ENCODE measurements around the gene ARVCF. TPM values are rescaled to one million over a fixed set of nuclear protein-coding genes. Genes with fewer than 3 reads are reported as not detected.
A peak's percentile ranks its signal among the peaks of the same experiment; 100 is the strongest.

The ARVCF gene
- total RNA-seq, 2 experiments from 2014 or later = 0.50 to 0.70 TPM

DNA sequence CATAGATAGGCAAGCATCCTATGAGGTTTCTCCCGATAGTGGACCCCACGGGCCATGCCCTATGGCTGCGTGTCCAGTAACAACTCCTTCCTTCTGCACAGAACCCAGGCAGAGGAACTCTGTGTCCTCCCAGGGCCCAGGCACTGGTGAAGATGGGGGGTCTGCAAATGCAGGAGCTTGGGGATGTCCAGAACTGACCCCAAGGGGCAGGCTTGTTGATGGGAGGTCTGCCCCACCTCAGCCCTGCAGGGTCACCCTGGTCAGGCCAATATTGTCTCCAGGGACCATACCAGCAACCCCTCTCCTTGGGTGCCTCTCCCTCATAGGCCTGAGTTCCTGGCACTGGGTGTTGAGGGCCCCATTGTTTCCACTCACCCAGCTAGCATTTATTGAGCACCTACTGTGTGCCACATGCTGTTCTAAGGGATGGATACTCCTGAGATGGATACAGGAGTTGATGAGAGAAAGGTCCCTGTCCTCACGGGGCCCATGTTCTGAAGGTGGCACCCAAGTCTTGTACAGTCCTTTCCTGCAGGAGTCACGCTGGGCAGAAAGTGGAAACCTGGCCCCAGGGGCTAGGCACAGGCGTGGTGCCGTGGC is 48.7 kb downstream of the ARVCF start:
- Mint-ChIP-seq H3K4me1 (peaks cover 2% of the 10 kb centered on the region), H3K36me3 (peaks cover 1% of the 10 kb centered on the region), H3K4me3 (no peak overlapping the region), H3K9me3 (ENCODE audit: low read depth) (no peaks in the 10 kb centered on the region), H3K27ac (no peak overlapping the region), H3K27me3 (no peaks in the 10 kb centered on the region)
- CTCF ChIA-PET = interaction anchor here (0.6 to 10.7 kb wide), 4 partner anchors 46 to 476 kb away, joined by 4 to 97 read pairs (median 4); no protein-coding TSS in a partner anchor
- ATAC-seq (no peak), DNase-seq (no peak)

DNA sequence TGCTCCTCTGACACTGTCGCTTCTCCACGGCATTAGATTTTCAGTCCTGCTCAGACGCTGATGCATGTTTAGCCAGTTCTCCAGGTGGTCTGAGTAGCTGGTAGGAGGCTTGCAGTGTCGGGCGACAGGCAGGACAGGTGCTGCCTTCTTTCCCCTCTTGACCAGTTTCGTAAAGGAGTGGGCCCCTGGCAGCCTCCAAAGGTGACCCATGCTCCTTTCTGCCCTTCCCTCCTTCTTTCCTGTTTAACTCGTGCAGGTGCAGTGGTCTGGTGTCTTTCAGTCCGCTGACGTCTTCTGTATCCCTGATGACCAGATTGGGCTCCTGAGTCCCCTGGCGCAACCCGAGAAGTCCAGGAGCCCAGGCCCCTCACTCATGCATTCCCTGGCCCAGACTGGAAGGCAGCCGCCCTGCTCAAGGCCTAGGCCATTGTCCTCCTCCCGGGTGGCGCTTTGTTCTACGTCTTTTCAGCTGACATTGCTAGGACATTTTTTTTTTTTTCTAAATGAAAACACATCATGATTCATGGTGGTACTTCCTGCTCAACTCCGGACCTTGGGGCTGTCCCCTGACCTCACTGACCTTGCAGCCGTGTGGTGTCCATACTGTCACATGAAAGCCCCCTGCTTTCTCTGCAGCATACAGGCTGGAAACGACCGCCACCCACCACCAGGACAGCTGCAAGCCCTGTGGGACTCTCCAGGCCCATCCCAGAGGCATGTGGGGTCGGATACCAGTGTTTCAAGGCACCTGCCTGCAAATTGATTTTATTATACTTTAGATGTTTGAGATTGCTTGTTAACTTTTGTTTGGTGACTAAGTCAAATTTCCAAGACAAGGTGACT is 49.5 kb downstream of the ARVCF start:
- DNase-seq (no peak), ATAC-seq (no peak)
- Mint-ChIP-seq H3K4me3 (no peak overlapping the region), H3K27ac (no peak overlapping the region), H3K27me3 (no peaks in the 10 kb centered on the region), H3K36me3 (peaks cover 1% of the 10 kb centered on the region), H3K4me1 (peaks cover 3% of the 10 kb centered on the region), H3K9me3 (ENCODE audit: low read depth) (no peaks in the 10 kb centered on the region)
- CTCF ChIA-PET = interaction anchor here (1.4 to 10.7 kb wide), 2 partner anchors 46 to 144 kb away, joined by 4 to 97 read pairs; no protein-coding TSS in a partner anchor

DNA sequence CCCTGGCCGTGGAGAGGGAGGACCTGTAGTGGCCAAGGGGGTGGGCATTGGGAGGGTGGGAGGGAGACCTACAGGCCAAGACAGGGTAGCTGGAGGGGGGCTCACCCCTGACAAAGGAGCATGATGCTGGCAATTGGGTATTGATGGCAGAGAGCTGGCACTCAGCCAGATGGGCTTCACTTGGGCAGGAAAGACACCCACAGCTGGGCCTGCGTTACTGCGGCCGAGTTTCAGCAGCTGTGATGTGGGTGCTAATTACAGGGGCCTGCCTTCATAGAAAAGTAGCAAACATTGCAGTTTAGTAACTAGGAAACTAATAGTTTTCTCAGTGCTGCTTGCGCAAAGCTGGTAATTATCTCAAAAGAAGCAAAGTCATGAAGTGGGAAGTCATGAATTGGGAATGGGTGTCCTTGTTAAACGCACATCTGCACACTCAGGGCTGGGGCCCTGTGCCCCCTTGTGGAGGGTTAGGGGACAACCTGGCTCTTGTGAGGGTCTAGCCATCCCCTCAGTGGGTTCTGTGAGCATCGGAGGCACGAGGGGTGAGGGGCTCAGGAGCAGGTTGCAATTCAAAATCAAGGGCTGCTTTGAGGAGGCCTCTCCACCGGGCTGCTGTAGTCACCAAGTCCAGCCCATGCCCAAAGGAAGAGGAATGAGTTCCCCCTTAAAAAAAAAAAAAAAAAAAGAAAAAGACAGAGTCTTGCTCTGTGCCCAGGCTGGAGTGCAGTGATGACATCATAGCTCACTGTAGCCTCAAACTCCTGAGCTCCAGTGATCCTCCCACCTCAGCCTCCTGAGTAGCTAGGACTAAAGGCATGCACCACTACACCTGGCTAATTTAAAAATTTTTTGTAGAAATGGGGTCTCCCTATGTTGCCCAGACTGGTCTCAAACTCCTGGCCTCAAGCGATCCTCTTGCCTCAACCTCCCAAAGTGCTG is 50.6 kb downstream of the ARVCF start:
- Mint-ChIP-seq H3K4me3 (no peak overlapping the region), H3K27me3 (no peaks in the 10 kb centered on the region), H3K9me3 (ENCODE audit: low read depth) (no peaks in the 10 kb centered on the region), H3K27ac (no peak overlapping the region), H3K36me3 (peaks cover 1% of the 10 kb centered on the region), H3K4me1 (peaks cover 5% of the 10 kb centered on the region)
- no peak for DNase-seq
- no peak for ATAC-seq
- CTCF ChIA-PET = interaction anchor here (1.0 to 10.7 kb wide), 5 partner anchors 12 to 163 kb away, joined by 3 to 97 read pairs (median 5); no protein-coding TSS in a partner anchor

DNA sequence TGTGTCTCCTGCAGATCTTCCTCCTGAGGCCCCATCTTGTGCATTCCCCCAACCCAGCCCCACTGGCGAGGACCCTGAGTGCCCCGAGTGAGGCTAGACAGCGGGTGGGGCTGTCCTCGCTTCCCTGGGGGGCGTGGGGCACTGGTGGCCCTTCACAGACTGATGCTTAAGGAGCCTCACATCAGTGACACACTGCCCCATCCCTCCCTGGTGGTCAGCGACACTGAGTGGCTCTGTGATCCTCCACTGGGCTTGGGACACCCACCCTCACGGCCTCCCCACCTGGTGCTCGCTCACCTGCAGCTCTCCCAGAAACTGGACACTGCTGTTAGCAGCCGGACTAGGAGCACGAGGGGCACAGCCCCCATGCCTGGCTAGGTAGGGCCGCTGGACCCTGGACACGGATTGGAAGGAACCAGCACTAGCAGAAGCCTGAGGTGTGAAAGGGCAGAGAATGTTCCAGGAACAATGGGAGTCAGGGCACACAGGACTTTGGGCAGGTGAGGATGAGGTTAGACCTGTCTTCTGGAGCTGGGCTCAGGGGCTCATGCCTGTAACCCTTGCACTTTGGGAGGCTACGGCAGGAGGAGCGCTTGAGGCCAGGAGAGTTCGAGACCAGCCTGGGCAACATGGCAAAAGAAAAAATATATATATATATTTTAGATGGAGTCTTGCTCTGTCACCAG is 51.8 kb downstream of the ARVCF start:
- DNase-seq (no peak), ATAC-seq (no peak)
- no peak overlapping the region for H3K27ac Mint-ChIP-seq
- peaks cover 1% of the 10 kb centered on the region for H3K36me3 Mint-ChIP-seq
- H3K4me3 Mint-ChIP-seq = no peak overlapping the region
- CTCF ChIA-PET = interaction anchor here (1.1 to 10.7 kb wide), 5 partner anchors 11 to 166 kb away, joined by 3 to 97 read pairs (median 5); no protein-coding TSS in a partner anchor
- no peaks in the 10 kb centered on the region for H3K27me3 Mint-ChIP-seq
- peaks cover 16% of the 10 kb centered on the region for H3K4me1 Mint-ChIP-seq
- no peaks in the 10 kb centered on the region for H3K9me3 Mint-ChIP-seq (ENCODE audit: low read depth)

DNA sequence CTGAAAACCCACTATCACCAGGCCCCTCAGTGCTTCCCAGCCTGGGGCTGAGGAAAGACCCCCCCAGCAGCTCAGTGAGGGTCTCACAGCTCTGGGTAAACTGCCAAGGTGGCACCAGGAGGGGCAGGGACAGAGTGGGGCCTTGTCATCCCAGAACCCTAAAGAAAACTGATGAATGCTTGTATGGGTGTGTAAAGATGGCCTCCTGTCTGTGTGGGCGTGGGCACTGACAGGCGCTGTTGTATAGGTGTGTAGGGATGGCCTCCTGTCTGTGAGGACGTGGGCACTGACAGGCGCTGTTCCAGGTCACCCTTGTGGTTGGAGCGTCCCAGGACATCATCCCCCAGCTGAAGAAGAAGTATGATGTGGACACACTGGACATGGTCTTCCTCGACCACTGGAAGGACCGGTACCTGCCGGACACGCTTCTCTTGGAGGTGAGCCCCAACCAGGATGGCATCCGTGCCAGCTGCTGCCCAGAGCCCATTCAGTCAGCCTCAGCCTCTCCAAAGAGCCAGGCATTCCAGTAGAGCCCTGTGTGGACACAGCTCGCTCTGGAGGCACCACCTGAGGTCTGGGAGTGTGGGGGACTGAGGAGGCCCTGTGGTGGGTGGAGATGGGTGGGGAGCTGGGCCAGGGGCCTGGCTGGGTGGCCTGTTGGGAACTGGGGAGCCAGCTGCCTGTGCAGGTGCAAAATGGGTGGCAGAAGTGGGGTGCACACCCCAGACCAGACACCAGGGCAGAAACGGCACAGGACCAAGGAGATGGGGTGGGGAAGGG is 52.6 kb downstream of the ARVCF start:
- Mint-ChIP-seq H3K4me3 (no peak overlapping the region), H3K9me3 (ENCODE audit: low read depth) (no peaks in the 10 kb centered on the region), H3K27ac (no peak overlapping the region), H3K36me3 (peaks cover 1% of the 10 kb centered on the region), H3K4me1 (peaks cover 20% of the 10 kb centered on the region), H3K27me3 (no peaks in the 10 kb centered on the region)
- ATAC-seq = no peak
- CTCF ChIA-PET = interaction anchor here (1.1 to 10.7 kb wide), 3 partner anchors 10 to 166 kb away, joined by 3 to 97 read pairs (median 7); no protein-coding TSS in a partner anchor
- no peak for DNase-seq

DNA sequence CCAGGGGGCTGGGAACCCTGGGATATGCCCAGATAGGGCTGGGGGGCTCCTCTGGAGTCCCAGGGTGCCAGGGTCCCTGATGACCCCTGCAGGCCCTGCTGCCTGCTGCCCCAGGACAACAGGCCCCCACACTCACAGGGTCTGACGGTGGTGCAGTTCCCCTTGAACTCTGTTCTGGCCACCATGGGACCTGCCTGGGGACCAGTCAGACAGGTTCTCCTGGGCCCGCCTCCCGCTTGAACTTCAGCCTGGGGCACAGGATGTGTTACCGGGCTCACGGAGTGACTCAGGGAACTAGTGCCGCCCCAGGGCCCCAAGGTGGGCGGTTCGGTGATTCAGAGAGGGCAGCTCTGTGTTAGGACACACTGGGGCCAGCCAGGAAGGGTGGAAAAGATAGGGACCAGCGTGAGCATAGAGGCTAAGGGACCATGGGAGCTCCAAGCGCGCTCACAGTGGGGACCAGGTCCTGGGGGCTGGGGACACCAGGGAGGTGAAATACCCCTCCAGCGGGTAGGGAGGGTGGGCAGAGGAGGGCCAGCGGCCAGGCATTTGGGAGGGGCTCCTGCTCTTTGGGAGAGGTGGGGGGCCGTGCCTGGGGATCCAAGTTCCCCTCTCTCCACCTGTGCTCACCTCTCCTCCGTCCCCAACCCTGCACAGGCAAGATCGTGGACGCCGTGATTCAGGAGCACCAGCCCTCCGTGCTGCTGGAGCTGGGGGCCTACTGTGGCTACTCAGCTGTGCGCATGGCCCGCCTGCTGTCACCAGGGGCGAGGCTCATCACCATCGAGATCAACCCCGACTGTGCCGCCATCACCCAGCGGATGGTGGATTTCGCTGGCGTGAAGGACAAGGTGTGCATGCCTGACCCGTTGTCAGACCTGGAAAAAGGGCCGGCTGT is 53.5 kb downstream of the ARVCF start:
- Mint-ChIP-seq H3K27ac (no peak overlapping the region), H3K9me3 (ENCODE audit: low read depth) (no peaks in the 10 kb centered on the region), H3K4me3 (no peak overlapping the region), H3K27me3 (no peaks in the 10 kb centered on the region), H3K4me1 (peaks cover 20% of the 10 kb centered on the region), H3K36me3 (no peaks in the 10 kb centered on the region)
- CTCF ChIA-PET = interaction anchor here (0.9 to 1.3 kb wide), 3 partner anchors 10 to 233 kb away, joined by 3 to 6 read pairs (median 4); no protein-coding TSS in a partner anchor
- ATAC-seq (no peak), DNase-seq (no peak)

DNA sequence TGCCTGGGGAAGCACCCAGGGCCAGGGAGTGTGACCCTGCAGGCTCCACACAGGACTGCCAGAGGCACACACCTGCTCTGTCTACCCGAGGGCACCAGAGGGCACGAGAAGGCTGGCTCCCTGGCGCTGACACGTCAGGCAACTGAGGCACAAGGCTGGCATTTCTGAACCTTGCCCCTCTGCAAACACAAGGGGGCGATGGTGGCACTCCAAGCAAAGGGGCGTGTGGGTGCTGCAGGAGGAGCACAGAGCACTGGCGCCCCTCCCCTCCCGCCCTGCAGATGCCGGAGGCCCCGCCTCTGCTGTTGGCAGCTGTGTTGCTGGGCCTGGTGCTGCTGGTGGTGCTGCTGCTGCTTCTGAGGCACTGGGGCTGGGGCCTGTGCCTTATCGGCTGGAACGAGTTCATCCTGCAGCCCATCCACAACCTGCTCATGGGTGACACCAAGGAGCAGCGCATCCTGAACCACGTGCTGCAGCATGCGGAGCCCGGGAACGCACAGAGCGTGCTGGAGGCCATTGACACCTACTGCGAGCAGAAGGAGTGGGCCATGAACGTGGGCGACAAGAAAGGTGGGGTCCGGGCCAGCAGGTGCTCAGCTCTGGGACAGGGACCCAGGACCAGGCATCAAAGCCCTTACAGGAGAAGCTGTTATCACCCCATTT is 54.2 kb downstream of the ARVCF start:
- CTCF ChIA-PET = interaction anchor here (0.9 to 1.3 kb wide), 3 partner anchors 9 to 232 kb away, joined by 3 to 6 read pairs (median 4); no protein-coding TSS in a partner anchor
- H3K36me3 Mint-ChIP-seq = peaks cover 1% of the 10 kb centered on the region

DNA sequence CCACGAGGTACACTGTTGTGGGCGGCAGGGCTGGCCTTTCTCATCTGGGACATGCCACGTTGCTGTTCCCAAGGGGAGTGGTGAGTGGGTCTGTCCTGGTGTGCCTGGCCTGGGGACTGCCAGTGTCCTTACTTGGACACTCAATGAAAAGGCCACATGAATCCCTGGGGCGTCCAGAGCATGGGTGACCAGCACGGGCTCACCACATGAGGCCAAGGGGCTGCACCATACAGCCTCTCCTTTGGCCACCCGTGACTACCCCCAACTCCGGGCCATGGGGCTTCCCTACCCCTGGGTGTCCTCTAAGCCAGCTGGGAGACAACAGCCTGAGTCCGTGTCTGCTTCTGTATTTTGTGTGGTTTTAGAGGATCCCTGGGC is 54.8 kb downstream of the ARVCF start:
- CTCF ChIA-PET = interaction anchor here (1.3 kb wide), 1 partner anchor 231 kb away, joined by 3 read pairs; no protein-coding TSS in a partner anchor
- DNase-seq (no peak), ATAC-seq (no peak)
- H3K4me1 Mint-ChIP-seq = peaks cover 27% of the 10 kb centered on the region
- H3K36me3 Mint-ChIP-seq = peaks cover 1% of the 10 kb centered on the region
- H3K27ac Mint-ChIP-seq = no peak overlapping the region
- no peak overlapping the region for H3K4me3 Mint-ChIP-seq
- no peaks in the 10 kb centered on the region for H3K27me3 Mint-ChIP-seq
- H3K9me3 Mint-ChIP-seq (ENCODE audit: low read depth) = no peaks in the 10 kb centered on the region

More for the DNA sequence above, 54.2 kb downstream of the ARVCF start:
- DNase-seq (peak; percentile 83), ATAC-seq (peak; percentile 68)
- no peaks in the 10 kb centered on the region for H3K27me3 Mint-ChIP-seq
- no peak overlapping the region for H3K27ac Mint-ChIP-seq
- peaks cover 24% of the 10 kb centered on the region for H3K4me1 Mint-ChIP-seq
- no peaks in the 10 kb centered on the region for H3K9me3 Mint-ChIP-seq (ENCODE audit: low read depth)
- no peak overlapping the region for H3K4me3 Mint-ChIP-seq

DNA sequence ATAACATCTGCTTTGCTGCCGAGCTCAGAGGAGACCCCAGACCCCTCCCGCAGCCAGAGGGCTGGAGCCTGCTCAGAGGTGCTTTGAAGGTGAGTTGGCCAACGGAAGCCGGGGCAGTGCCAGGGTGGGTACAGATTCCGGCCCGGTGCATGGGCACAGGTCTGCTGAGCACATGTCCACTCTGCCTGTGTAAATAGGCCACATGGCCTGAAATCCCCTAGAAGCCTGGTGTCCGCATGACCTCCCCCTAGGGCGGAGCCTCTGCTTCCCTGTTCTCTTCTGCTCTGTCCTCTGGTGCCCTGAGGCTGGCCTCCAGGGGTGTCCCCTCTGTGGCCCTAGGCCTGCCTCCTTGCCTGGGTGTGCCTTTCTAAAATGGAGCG is 55.4 kb downstream of the ARVCF start:
- Mint-ChIP-seq H3K4me1 (peaks cover 27% of the 10 kb centered on the region), H3K27ac (peak overlapping the region; percentile 35), H3K36me3 (peaks cover 1% of the 10 kb centered on the region), H3K4me3 (no peak overlapping the region), H3K27me3 (no peaks in the 10 kb centered on the region), H3K9me3 (ENCODE audit: low read depth) (no peaks in the 10 kb centered on the region)
- no peak for ATAC-seq
- no peak for DNase-seq
- CTCF ChIA-PET = interaction anchor here (0.6 to 1.0 kb wide), 2 partner anchors 13 to 231 kb away, joined by 3 read pairs; no protein-coding TSS in a partner anchor

DNA sequence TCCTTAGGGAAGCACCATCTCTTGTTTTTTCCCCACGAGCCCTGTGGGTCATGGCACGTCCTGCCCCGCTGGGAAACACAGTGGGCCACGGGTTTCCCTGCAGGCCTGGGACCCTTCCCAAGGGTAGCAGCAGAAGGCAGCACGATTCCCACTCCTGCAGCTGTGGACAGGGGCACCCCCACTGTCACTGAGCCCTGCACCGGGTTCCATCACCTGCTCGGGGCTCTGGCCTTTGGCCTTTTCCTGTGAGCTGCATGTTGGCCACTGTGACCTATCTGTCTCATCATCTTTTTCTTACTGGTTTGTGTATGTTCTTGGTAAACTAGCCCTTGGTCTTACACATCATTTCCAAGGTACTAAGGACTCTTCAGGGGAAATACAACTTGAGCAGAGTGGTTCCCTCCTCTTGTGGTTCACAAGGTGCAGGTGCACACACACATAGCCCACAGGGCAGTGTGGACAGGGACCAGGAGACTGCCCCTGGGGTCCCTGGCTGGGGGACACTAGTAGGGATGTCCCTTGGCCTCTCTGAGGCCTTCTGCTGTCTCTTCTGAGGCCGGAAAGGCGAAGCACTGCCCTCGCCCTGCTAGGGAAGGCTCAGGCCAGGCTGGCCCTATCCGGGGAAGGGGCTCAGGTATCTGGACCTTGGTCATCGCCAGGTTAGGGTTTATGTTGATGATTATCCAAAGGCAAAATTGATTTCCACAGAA is 56.0 kb downstream of the ARVCF start:
- Mint-ChIP-seq H3K9me3 (ENCODE audit: low read depth) (no peaks in the 10 kb centered on the region), H3K36me3 (peaks cover 1% of the 10 kb centered on the region), H3K27me3 (no peaks in the 10 kb centered on the region), H3K4me3 (no peak overlapping the region), H3K4me1 (peaks cover 30% of the 10 kb centered on the region), H3K27ac (peak overlapping the region; percentile 35)
- no peak for DNase-seq
- ATAC-seq = peak; percentile 14
- CTCF ChIA-PET = interaction anchor here (0.6 to 1.0 kb wide), 2 partner anchors 12 to 230 kb away, joined by 3 read pairs; no protein-coding TSS in a partner anchor
